Parathyroid adenoma (tissue), 2 donors: Measurements from ENCODE around the gene ADSL.

Experiments used
- H2AFZ ChIP-seq: fragments of 300-600 bp; sonication (generic); one replicate; pipeline ENCODE4 v1.7.0; 2017; ENCODE audit warnings: antibody characterized with exemption, mild to moderate bottlenecking
- H3K27ac ChIP-seq: fragments of 300-600 bp; sonication (generic); one replicate; pipeline ENCODE4 v1.7.0; 2017
- H3K27me3 ChIP-seq: fragments of 300-600 bp; sonication (generic); one replicate; pipeline ENCODE4 v1.7.0; 2017; ENCODE audit warnings: low read length; ENCODE audit not compliant: control insufficient read depth, insufficient read depth
- H3K36me3 ChIP-seq: fragments of 300-600 bp; sonication (generic); one replicate; pipeline ENCODE4 v1.7.0; 2017; ENCODE audit warnings: low read length; ENCODE audit not compliant: control insufficient read depth, insufficient read depth
- H3K4me1 ChIP-seq: fragments of 300-600 bp; sonication (generic); one replicate; pipeline ENCODE4 v1.7.0; 2017; ENCODE audit warnings: control low read depth
- H3K4me2 ChIP-seq: fragments of 300-600 bp; sonication (generic); one replicate; pipeline ENCODE4 v1.7.0; 2017; ENCODE audit warnings: low read length
- H3K4me3 ChIP-seq: fragments of 300-600 bp; sonication (generic); one replicate; pipeline ENCODE4 v1.7.0; 2017; ENCODE audit warnings: low read depth, low read length
- H3K79me2 ChIP-seq: fragments of 300-600 bp; sonication (generic); one replicate; pipeline ENCODE4 v1.7.0; 2017; ENCODE audit warnings: control low read depth
- H3K9ac ChIP-seq: fragments of 300-600 bp; sonication (generic); one replicate; pipeline ENCODE4 v1.7.0; 2017; ENCODE audit warnings: mild to moderate bottlenecking
- H3K9me3 ChIP-seq: fragments of 300-600 bp; sonication (generic); one replicate; pipeline ENCODE4 v1.7.0; 2017; ENCODE audit warnings: low read length; ENCODE audit not compliant: control insufficient read depth
- TF ChIP-seq, protein P1 (sequence below): fragments of 300-600 bp; sonication (generic); IDR thresholded peaks from one replicate; pipeline ENCODE4 v1.7.0; 2017; ENCODE audit warnings: antibody characterized with exemption, mild to moderate bottlenecking
- donor health status: primary hyperparathyroidism.

The ADSL gene

DNA sequence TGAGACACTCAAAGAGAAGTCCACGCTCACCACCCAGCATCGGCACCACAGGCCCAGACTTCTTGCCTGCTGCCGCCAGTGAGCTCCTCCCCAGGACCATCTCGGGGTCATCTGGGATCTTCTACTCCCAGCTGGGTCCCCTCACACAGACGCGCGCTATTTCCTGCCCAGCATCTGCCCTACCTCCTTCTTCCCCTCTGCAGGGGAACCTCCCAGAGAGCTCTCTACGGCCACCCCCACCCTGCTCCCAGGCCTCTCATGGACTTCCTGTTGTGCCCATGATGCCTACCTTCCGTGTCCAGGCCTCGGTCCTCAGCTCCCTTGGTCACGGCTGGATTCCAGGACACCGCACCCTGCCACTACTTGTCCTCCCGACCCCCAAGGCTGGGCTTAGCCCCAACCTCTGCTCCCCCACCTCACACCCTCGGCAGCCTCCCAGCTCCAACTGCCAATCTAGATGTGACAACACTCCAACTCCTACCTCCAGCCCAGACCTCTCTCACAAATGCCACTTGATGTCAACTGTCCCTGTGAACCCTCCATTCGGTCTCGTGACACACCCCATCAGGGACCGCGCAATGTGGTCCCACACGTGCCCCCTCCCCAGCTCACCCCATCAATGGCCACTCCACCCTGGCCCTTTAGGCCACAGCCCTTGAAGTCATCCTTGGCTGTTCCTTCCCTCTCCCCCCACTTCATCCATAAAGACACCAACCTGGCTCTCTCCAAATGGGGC, 69.4 kb downstream of the ADSL start:
- Histone ChIP-seq H3K4me2 (no peak overlapping the region), H3K4me3 (no peak overlapping the region), H3K9me3 (no peaks in the 10 kb centered on the region), H3K36me3 (no peaks in the 10 kb centered on the region), H2AFZ (no peak overlapping the region), H3K27ac (no peak overlapping the region), H3K27me3 (no peaks in the 10 kb centered on the region), H3K4me1 (no peaks in the 10 kb centered on the region), H3K79me2 (no peaks in the 10 kb centered on the region), H3K9ac (no peak overlapping the region)
- TF ChIP-seq, protein P1, sequence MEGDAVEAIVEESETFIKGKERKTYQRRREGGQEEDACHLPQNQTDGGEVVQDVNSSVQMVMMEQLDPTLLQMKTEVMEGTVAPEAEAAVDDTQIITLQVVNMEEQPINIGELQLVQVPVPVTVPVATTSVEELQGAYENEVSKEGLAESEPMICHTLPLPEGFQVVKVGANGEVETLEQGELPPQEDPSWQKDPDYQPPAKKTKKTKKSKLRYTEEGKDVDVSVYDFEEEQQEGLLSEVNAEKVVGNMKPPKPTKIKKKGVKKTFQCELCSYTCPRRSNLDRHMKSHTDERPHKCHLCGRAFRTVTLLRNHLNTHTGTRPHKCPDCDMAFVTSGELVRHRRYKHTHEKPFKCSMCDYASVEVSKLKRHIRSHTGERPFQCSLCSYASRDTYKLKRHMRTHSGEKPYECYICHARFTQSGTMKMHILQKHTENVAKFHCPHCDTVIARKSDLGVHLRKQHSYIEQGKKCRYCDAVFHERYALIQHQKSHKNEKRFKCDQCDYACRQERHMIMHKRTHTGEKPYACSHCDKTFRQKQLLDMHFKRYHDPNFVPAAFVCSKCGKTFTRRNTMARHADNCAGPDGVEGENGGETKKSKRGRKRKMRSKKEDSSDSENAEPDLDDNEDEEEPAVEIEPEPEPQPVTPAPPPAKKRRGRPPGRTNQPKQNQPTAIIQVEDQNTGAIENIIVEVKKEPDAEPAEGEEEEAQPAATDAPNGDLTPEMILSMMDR: no peak

DNA sequence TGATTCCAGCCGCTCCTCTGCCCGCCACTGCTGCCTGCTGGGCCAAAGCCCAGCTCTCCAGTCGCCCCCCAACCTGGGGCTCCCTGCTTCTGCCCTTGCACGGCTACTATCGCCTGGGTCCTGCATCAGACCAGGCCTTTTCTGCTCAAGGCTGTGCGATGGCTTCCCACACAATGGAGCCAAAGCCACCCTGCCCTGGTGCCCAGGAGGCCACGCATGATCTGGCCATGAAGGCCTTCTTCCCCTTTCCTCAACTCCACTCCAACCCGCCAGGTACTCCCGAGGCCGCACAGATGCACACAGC, 69.9 kb downstream of the ADSL start:
- Histone ChIP-seq H3K27me3 (no peaks in the 10 kb centered on the region), H3K4me2 (no peak overlapping the region), H3K27ac (no peak overlapping the region), H3K79me2 (no peaks in the 10 kb centered on the region), H3K4me3 (no peak overlapping the region), H3K4me1 (no peaks in the 10 kb centered on the region), H3K9ac (no peak overlapping the region), H2AFZ (no peak overlapping the region), H3K36me3 (no peaks in the 10 kb centered on the region), H3K9me3 (no peaks in the 10 kb centered on the region)
- TF ChIP-seq, protein P1: no peak

DNA sequence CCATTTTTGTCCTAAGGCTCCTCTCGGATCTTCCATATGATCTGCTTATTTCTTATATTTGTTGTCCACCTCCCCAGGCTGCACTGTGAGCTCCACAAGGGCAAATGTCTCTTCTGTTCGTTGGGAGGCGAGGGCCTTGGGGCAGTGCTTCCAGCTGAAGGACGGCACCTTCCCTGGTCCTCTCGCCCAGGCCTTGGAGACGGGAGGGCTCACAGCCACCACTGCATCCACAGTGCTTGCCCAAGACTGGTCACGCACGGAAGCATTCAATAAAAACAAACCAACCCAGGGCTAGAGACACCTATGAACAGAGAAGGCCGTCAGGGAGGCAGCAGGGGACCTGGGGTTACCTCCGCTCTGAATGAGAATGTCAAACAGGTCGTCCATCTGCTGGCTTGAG, 70.3 kb downstream of the ADSL start:
- no peak overlapping the region for H3K4me3 ChIP-seq
- H3K4me2 ChIP-seq: no peak overlapping the region
- H3K4me1 ChIP-seq: no peaks in the 10 kb centered on the region
- H2AFZ ChIP-seq: no peak overlapping the region
- no peak overlapping the region for H3K27ac ChIP-seq
- no peaks in the 10 kb centered on the region for H3K27me3 ChIP-seq
- H3K79me2 ChIP-seq: no peaks in the 10 kb centered on the region
- TF ChIP-seq, protein P1: no peak
- no peak overlapping the region for H3K9ac ChIP-seq
- no peaks in the 10 kb centered on the region for H3K9me3 ChIP-seq
- H3K36me3 ChIP-seq: no peaks in the 10 kb centered on the region

DNA sequence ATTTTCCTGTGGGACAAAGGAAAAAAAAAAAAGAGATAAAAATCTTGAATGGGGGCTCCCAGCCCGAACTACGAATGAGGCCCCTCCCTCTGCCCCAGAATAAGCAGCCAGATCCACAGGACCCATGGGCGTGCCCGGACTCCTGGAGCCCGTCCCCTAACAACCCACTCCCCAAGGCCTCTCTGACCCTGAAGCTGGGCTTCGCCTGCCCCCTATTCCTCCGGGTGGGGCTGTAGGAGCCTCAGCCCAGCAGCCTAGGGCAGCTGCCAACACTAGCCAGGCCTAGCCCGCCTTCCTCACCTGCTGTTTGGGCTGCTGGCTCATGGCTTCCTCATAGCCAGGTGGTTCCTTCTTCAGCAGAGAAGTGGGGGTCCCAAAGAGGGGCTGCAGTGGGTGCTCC, 70.7 kb downstream of the ADSL start:
- Histone ChIP-seq H3K4me3 (no peak overlapping the region), H3K4me2 (no peak overlapping the region), H3K9me3 (no peaks in the 10 kb centered on the region), H3K4me1 (no peaks in the 10 kb centered on the region), H3K27ac (no peak overlapping the region), H3K27me3 (no peaks in the 10 kb centered on the region), H3K9ac (no peak overlapping the region), H2AFZ (no peak overlapping the region), H3K79me2 (no peaks in the 10 kb centered on the region), H3K36me3 (no peaks in the 10 kb centered on the region)
- TF ChIP-seq, protein P1: no peak

DNA sequence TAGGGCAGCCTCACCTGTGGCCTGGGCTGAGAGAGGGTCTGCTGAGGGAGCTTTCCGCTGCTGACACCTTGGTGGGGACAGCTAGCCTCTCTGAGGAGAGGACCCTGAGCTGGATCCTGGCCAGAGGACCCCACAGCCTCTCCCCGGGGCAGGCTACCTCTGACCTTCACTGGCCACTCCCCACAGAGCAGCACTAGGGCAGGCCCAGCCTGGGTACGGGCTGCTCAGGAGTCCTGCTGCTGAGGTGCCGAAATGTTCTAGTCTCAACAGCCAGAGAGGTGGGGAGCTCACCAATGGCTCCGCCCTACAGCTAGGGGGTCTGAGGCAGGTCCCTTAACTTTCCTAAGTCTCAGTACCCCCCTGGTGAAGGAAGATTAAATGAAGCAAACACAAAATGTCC, 71.6 kb downstream of the ADSL start:
- Histone ChIP-seq H3K9ac (no peak overlapping the region), H3K4me2 (no peak overlapping the region), H3K27me3 (no peaks in the 10 kb centered on the region), H3K4me3 (no peak overlapping the region), H3K27ac (no peak overlapping the region), H2AFZ (no peak overlapping the region), H3K36me3 (no peaks in the 10 kb centered on the region), H3K9me3 (no peaks in the 10 kb centered on the region), H3K79me2 (no peaks in the 10 kb centered on the region), H3K4me1 (no peaks in the 10 kb centered on the region)
- TF ChIP-seq, protein P1: no peak
